ENCODE results near the gene ZCCHC7. TPM values are rescaled to one million over a fixed set of nuclear protein-coding genes. Genes with fewer than 3 reads are reported as not detected.
"Not testable (repeated sequence)": the region's sequence is repeated elsewhere in the genome, so short reads cannot be mapped to it uniquely, and the experiment has no call there.

The ZCCHC7 gene
- total and polyA plus RNA-seq, 9 donors: 15.8 to 37.4 (median 28.4) TPM

DNA sequence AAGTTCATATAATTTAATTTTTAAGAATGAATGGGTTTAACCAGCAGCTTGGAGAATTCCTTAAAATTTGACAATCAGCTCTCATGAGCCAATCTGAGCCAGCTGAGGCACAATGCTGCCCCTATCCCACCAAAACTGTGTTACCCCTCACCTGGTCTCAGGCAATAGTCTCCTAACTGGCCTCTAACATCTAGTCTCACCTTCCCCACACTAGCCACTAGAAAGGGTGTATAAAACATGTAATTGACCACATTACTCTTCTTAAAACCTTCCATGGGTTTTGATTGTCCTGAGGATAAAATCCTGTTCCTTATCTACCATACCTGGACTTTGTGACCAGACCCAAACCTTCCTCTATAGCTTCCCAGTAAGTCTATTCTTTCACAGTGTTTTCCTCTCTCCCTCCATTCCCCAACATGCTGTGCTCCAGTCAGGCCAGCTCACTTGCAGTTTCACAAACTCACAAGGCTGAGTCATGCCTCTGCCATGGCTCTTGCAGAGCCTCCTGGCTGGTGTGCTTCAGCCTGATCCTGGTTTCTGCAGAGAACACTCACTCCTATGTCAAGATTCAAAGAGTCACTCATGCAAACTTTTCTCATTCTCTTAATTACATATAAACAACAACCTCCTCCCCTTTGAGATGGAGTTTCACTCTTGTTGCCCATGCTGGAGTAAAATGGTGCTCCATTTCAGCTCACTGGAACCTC, 16.0 kb upstream of the ZCCHC7 start:
- H3K9me3 ChIP-seq: no peaks in the 10 kb centered on the region
- H3K36me3 ChIP-seq: no peaks in the 10 kb centered on the region
- no peaks in the 10 kb centered on the region for H3K27me3 ChIP-seq
- TF ChIP-seq POLR2A (IDR thresholded peaks at IDR 0.05) (no peak), EP300 (IDR thresholded peaks at IDR 0.05) (no peak)
- TF ChIP-seq, protein P1, sequence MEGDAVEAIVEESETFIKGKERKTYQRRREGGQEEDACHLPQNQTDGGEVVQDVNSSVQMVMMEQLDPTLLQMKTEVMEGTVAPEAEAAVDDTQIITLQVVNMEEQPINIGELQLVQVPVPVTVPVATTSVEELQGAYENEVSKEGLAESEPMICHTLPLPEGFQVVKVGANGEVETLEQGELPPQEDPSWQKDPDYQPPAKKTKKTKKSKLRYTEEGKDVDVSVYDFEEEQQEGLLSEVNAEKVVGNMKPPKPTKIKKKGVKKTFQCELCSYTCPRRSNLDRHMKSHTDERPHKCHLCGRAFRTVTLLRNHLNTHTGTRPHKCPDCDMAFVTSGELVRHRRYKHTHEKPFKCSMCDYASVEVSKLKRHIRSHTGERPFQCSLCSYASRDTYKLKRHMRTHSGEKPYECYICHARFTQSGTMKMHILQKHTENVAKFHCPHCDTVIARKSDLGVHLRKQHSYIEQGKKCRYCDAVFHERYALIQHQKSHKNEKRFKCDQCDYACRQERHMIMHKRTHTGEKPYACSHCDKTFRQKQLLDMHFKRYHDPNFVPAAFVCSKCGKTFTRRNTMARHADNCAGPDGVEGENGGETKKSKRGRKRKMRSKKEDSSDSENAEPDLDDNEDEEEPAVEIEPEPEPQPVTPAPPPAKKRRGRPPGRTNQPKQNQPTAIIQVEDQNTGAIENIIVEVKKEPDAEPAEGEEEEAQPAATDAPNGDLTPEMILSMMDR (IDR thresholded peaks at IDR 0.05): no peak
- DNase-seq: no peak
- no peaks in the 10 kb centered on the region for H3K4me1 ChIP-seq (ENCODE audit: insufficient read depth)
- intact Hi-C loops (cut with DNase I): no loop called here
- no peak overlapping the region for H3K27ac ChIP-seq
- H3K4me3 ChIP-seq: no peak overlapping the region

DNA sequence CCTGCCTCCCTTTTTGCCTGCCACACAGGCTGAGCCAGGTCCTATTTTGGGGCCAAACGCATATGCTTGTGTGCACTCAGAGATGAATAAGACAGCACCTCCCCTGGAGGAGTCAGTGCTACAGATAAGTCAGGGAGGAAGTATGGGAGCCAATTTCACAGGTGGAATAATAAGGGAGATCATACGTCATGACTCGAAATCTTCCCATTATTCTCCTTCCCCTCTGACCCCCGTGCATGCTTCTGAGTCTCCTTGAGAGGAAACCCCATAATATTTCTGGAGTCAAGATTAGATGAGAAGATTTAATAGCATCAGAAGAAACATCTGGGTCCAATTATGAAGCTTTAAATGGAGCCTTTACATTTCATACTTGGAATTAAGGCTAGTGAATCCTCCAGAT, 15.1 kb upstream of the ZCCHC7 start:
- intact Hi-C loops (cut with DNase I): no loop called here
- H3K4me3 ChIP-seq: no peak overlapping the region
- H3K27ac ChIP-seq: no peak overlapping the region
- H3K36me3 ChIP-seq: no peaks in the 10 kb centered on the region
- no peak for DNase-seq
- 14 to 22% (median 15%) methylated on average over 4 of the region's 4 CpGs for WGBS, 3 donors
- no peaks in the 10 kb centered on the region for H3K4me1 ChIP-seq (ENCODE audit: insufficient read depth)
- no peaks in the 10 kb centered on the region for H3K9me3 ChIP-seq
- TF ChIP-seq, protein P1 (IDR thresholded peaks at IDR 0.05): no peak
- TF ChIP-seq POLR2A (IDR thresholded peaks at IDR 0.05) (no peak), EP300 (IDR thresholded peaks at IDR 0.05) (no peak)
- no peaks in the 10 kb centered on the region for H3K27me3 ChIP-seq

DNA sequence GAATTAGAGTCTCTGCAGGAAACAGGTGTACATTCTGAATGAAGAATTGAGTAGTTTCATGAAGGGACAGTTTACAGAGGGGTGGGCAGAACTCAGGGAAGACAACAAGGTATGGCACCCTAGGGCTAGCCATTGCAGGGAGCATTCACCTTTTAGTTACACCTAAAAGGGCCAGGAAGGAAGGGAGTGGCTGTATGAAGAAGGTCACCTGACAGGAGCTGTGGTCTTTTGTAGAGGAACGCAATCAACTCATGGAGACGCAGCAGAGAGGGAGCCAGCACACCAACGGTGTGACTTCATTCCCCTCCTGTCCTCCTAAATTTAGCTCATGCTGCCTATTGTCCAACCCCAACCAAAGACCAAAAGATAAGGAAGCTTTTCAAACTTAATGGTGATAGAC, 12.7 kb upstream of the ZCCHC7 start:
- Histone ChIP-seq H3K9me3 (no peaks in the 10 kb centered on the region), H3K4me1 (ENCODE audit: insufficient read depth) (no peaks in the 10 kb centered on the region), H3K4me3 (no peak overlapping the region), H3K27me3 (no peaks in the 10 kb centered on the region), H3K36me3 (no peaks in the 10 kb centered on the region), H3K27ac (no peak overlapping the region)
- intact Hi-C loops (cut with DNase I): no loop called here
- WGBS, 3 donors: 75 to 80% (median 78%) methylated on average over 3 of the region's 3 CpGs
- DNase-seq: no peak
- TF ChIP-seq, protein P1 (IDR thresholded peaks at IDR 0.05): no peak
- no peak for TF ChIP-seq POLR2A (IDR thresholded peaks at IDR 0.05)

DNA sequence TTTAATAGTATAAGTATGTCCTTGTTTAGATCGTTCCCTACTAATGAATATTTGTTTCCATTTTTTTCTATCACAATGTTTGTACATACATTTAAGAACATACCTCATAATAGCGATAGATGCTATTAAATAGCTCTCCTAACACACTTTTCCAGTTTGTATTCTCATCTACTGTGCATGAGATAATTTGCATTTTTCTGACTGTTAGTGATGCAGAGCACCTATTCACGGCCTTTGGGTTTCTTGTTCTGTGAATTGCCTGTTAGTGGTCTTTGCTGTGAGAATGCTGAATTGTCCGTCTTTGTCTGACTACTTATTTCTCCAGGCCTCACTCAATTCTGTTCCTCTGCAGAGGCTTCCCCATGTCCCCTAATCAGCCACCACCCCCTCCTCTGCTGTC, 5.9 kb upstream of the ZCCHC7 start:
- H3K27me3 ChIP-seq; H3K36me3 ChIP-seq; H3K27ac ChIP-seq; H3K4me3 ChIP-seq; H3K4me1 ChIP-seq (ENCODE audit: insufficient read depth); H3K9me3 ChIP-seq; intact Hi-C loops (cut with DNase I); DNase-seq: not testable (repeated sequence)
- WGBS, 3 donors: 90 to 93% (median 91%) methylated on average over 4 of the region's 4 CpGs

DNA sequence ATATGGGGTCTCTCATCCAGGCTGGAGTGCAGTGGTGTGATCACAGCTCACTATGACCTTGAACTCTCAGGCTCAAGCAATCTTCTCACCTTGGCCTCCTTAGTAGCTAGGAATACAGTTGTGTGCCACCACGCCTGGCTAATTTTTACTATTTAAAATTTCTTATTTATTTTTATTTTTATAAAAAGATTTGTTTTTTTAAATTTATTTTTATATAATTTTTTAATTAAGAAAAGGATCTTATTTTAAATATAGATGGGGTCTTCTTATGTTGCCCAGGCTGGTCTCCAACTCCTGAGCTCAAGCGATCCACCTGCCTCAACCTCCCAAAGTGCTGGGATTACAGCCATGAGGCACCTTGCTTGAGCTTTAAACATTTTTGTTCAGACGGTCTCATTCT, 2.4 kb upstream of the ZCCHC7 start:
- TF ChIP-seq POLR2A (IDR thresholded peaks at IDR 0.05) (no peak), EP300 (IDR thresholded peaks at IDR 0.05) (no peak)
- TF ChIP-seq, protein P1 (IDR thresholded peaks at IDR 0.05): no peak
- H3K27me3 ChIP-seq: no peaks in the 10 kb centered on the region
- no peaks in the 10 kb centered on the region for H3K4me1 ChIP-seq (ENCODE audit: insufficient read depth)
- no peaks in the 10 kb centered on the region for H3K9me3 ChIP-seq
- H3K4me3 ChIP-seq: no peak overlapping the region
- H3K36me3 ChIP-seq: no peaks in the 10 kb centered on the region
- no peak overlapping the region for H3K27ac ChIP-seq
- intact Hi-C loops (cut with DNase I): no loop called here
- 90 to 91% (median 91%) methylated on average over 3 of the region's 3 CpGs for WGBS, 3 donors
- DNase-seq: no peak
